BLaER1 treated with 17β-estradiol and CSF1 and Interleukin-3, amounts not matched to agents 10 nM and 100 nM (cell line): ENCODE measurements around the gene ZNF614.
"Not testable (repeated sequence)": the region's sequence is repeated elsewhere in the genome, so short reads cannot be mapped to it uniquely, and the experiment has no call there.

Experiments
- H3K27ac ChIP-seq, 11 experiments: shearing (Covaris generic); formaldehyde crosslinking; 2 replicates each; pipeline ENCODE4 v1.8.1; 2022
- H3K27me3 ChIP-seq, 11 experiments: shearing (Covaris generic); formaldehyde crosslinking; 2 replicates each; pipeline ENCODE4 v1.8.1; 2022
- H3K36me3 ChIP-seq, 11 experiments: shearing (Covaris generic); formaldehyde crosslinking; 2 replicates each; pipeline ENCODE4 v1.8.1; 2022
- H3K4me1 ChIP-seq, 10 experiments: shearing (Covaris generic); formaldehyde crosslinking; 2 replicates each; pipeline ENCODE4 v1.8.1; 2022
- H3K4me2 ChIP-seq, 11 experiments: shearing (Covaris generic); formaldehyde crosslinking; 2 replicates each; pipeline ENCODE4 v1.8.1; 2022
- H3K4me3 ChIP-seq, 10 experiments: shearing (Covaris generic); formaldehyde crosslinking; 2 replicates each; pipeline ENCODE4 v1.8.1; 2022
- H3K9ac ChIP-seq, 11 experiments: shearing (Covaris generic); formaldehyde crosslinking; 2 replicates each; pipeline ENCODE4 v1.8.1; 2022
- H3K9me3 ChIP-seq, 11 experiments: shearing (Covaris generic); formaldehyde crosslinking; replicated peaks in 1 of 11; 2 replicates each; pipeline ENCODE4 v1.8.1; 2022
- H4K20me1 ChIP-seq, 11 experiments: shearing (Covaris generic); formaldehyde crosslinking; 2 replicates each; pipeline ENCODE4 v1.8.1; 2022
- Cebpa-rat ChIP-seq, 11 experiments: shearing (Covaris generic); IDR thresholded peaks; 2 replicates each; pipeline ENCODE4 v1.8.1; 2022

Gene ZNF614

GRCh38 chr19:52007806-52008557 is 20.2 kb downstream of the ZNF614 start, which contains the start of gene ZNF615:
TSS of gene ZNF615 (minus strand) at chr19:52008211. CDS start at chr19:52003711, 4,500 bp downstream.
- Histone ChIP-seq H3K4me3 (peak within 1 kb of the TSS; percentile 72 to 93 (median 82)), H3K4me2 (peak within 1 kb of the TSS; percentile 78 to 99 (median 88)), H3K9ac (peak within 1 kb of the TSS; percentile 78 to 91 (median 88)), H3K4me1 (peaks cover 3 to 10% (median 6%) of the 10 kb centered on the region in 10 experiments; a peak in 14 of 20 replicates), H3K9me3 (peaks cover 60 to 81% (median 74%) of the 10 kb centered on the region in 11 experiments), H3K27me3 (no peaks in the 10 kb centered on the region), H3K27ac (peak within 1 kb of the TSS; percentile 85 to 95 (median 91)), H3K36me3 (peaks cover 33 to 57% (median 47%) of the 10 kb centered on the region in 11 experiments), H4K20me1 (no peaks in the 10 kb centered on the region)
- TF ChIP-seq Cebpa-rat (IDR thresholded peaks at IDR 0.05): no peak

- Histone ChIP-seq H3K4me1 (peaks cover 3 to 10% (median 6%) of the 10 kb centered on the region in 10 experiments; a peak in 14 of 20 replicates), H3K27ac (peak overlapping the region; percentile 85 to 95 (median 91)), H3K9ac (peak overlapping the region; percentile 78 to 91 (median 88)), H3K9me3 (peaks cover 60 to 81% (median 74%) of the 10 kb centered on the region in 11 experiments), H3K4me2 (peak overlapping the region; percentile 78 to 99 (median 88)), H3K36me3 (peaks cover 33 to 57% (median 47%) of the 10 kb centered on the region in 11 experiments), H3K27me3 (no peaks in the 10 kb centered on the region), H4K20me1 (no peaks in the 10 kb centered on the region), H3K4me3 (peak overlapping the region; percentile 72 to 93 (median 82))
- TF ChIP-seq Cebpa-rat (IDR thresholded peaks at IDR 0.05): no peak
Measured at GRCh38 chr19:52007451-52007805, 20.8 kb downstream of the ZNF614 start.

- Histone ChIP-seq H4K20me1 (no peaks in the 10 kb centered on the region), H3K36me3 (peaks cover 75 to 94% (median 85%) of the 10 kb centered on the region in 11 experiments), H3K9me3 (peaks cover 96 to 100% (median 98%) of the 10 kb centered on the region in 11 experiments), H3K27me3 (no peaks in the 10 kb centered on the region), H3K4me2 (no peak overlapping the region), H3K27ac (no peak overlapping the region), H3K9ac (no peak overlapping the region), H3K4me1 (no peaks in the 10 kb centered on the region), H3K4me3 (peak overlapping the region; percentile 0 to 52 (median 30); a peak in 14 of 20 replicates)
- TF ChIP-seq Cebpa-rat (IDR thresholded peaks at IDR 0.05): no peak
Measured at GRCh38 chr19:51994048-51994644, 34.0 kb downstream of the ZNF614 start.

GRCh38 chr19:51993422-51993821 is 34.8 kb downstream of the ZNF614 start:
- TF ChIP-seq Cebpa-rat (IDR thresholded peaks at IDR 0.05): no peak
- H3K4me2 ChIP-seq: no peak overlapping the region
- no peaks in the 10 kb centered on the region for H3K4me1 ChIP-seq
- H3K9ac ChIP-seq: no peak overlapping the region
- H3K27ac ChIP-seq: no peak overlapping the region
- H3K27me3 ChIP-seq: no peaks in the 10 kb centered on the region
- no peaks in the 10 kb centered on the region for H4K20me1 ChIP-seq
- peaks cover 68 to 88% (median 78%) of the 10 kb centered on the region in 11 experiments for H3K36me3 ChIP-seq
- peak overlapping the region in 9 of 10 experiments; percentile 0 to 52 (median 32); a peak in 14 of 20 replicates for H3K4me3 ChIP-seq
- peaks cover 96 to 100% (median 98%) of the 10 kb centered on the region in 11 experiments for H3K9me3 ChIP-seq

- Histone ChIP-seq H3K9me3 (peaks cover 90 to 97% (median 94%) of the 10 kb centered on the region in 11 experiments), H3K9ac (peak within 1 kb of the TSS; percentile 88 to 97 (median 93)), H3K27ac (peak within 1 kb of the TSS; percentile 85 to 94 (median 91)), H3K36me3 (peaks cover 42 to 64% (median 54%) of the 10 kb centered on the region in 11 experiments), H4K20me1 (no peaks in the 10 kb centered on the region), H3K4me1 (peaks cover 5 to 9% (median 7%) of the 10 kb centered on the region in 10 experiments; a peak in 13 of 20 replicates), H3K27me3 (no peaks in the 10 kb centered on the region), H3K4me2 (peak within 1 kb of the TSS; percentile 79 to 94 (median 87)), H3K4me3 (peak within 1 kb of the TSS; percentile 87 to 100 (median 94))
- TF ChIP-seq Cebpa-rat (IDR thresholded peaks at IDR 0.05): peak in 1 of 11 experiments; percentile 25; a peak in 1 of 22 replicates
Measured at GRCh38 chr19:51986309-51987291, 41.6 kb downstream of the ZNF614 start, which contains the start of gene ZNF350. TSS of gene ZNF350 (minus strand) at chr19:51986840. CDS start at chr19:51974360, 12,480 bp downstream.

- peaks cover 5 to 11% (median 7%) of the 10 kb centered on the region in 10 experiments; a peak in 13 of 20 replicates for H3K4me1 ChIP-seq
- peaks cover 91 to 97% (median 94%) of the 10 kb centered on the region in 11 experiments for H3K9me3 ChIP-seq
- H3K27ac ChIP-seq: no peak overlapping the region
- no peak for TF ChIP-seq Cebpa-rat (IDR thresholded peaks at IDR 0.05)
- H3K4me3 ChIP-seq: peak overlapping the region in 2 of 10 experiments; percentile 31 to 35; a peak in 1 of 20 replicates
- H3K9ac ChIP-seq: no peak overlapping the region
- no peaks in the 10 kb centered on the region for H4K20me1 ChIP-seq
- no peak overlapping the region for H3K4me2 ChIP-seq
- H3K27me3 ChIP-seq: no peaks in the 10 kb centered on the region
- peaks cover 65 to 77% (median 73%) of the 10 kb centered on the region in 11 experiments for H3K36me3 ChIP-seq
Measured at GRCh38 chr19:51983361-51983760, 44.8 kb downstream of the ZNF614 start.

GRCh38 chr19:51980926-51981325 is 47.3 kb downstream of the ZNF614 start:
- H3K27me3 ChIP-seq, H3K9ac ChIP-seq, H3K4me2 ChIP-seq, H3K27ac ChIP-seq, H4K20me1 ChIP-seq: not testable (repeated sequence)
- H3K4me1 ChIP-seq: peaks cover 5 to 11% (median 7%) of the 10 kb centered on the region in 10 experiments; a peak in 13 of 20 replicates
- H3K9me3 ChIP-seq: peaks cover 100% of the 10 kb centered on the region in 11 experiments
- H3K4me3 ChIP-seq: peak overlapping the region in 3 of 10 experiments; percentile 22 to 31 (median 30); a peak in 1 of 20 replicates
- H3K36me3 ChIP-seq: peaks cover 89 to 99% (median 96%) of the 10 kb centered on the region in 11 experiments
